A549 (cell line): ENCODE results near the gene SERPINB11.

Experiments used
- CTCF ChIP-seq: fragments of >200 bp; sonication (Bioruptor Twin); formaldehyde crosslinking; IDR thresholded peaks from 3 replicates; pipeline ENCODE4 v1.5.1; 2016
- PBX3 ChIP-seq: IDR thresholded peaks from 2 replicates; pipeline ENCODE4 v1.6.1; 2012
- PHF8 ChIP-seq: fragments of 200-600 bp; sonication (generic); IDR thresholded peaks from 2 replicates; pipeline ENCODE4 v1.6.1; 2016; ENCODE audit warnings: low read depth, mild to moderate bottlenecking, antibody characterized with exemption, moderate library complexity, borderline replicate concordance
- RCOR1 ChIP-seq: fragments of 150-350 bp; IDR thresholded peaks from 2 replicates; pipeline ENCODE4 v1.6.1; 2014; ENCODE audit warnings: antibody characterized with exemption, low read length, low read depth
- ZFP36 ChIP-seq: fragments of 450-650 bp; IDR thresholded peaks from 2 replicates; pipeline ENCODE4 v1.6.1; 2014; ENCODE audit warnings: borderline replicate concordance; ENCODE audit not compliant: partially characterized antibody

GRCh38 chr18:63689064-63689463 lies 13.7 kb upstream of the SERPINB11 start:
- TF ChIP-seq PHF8, result no peak
- TF ChIP-seq RCOR1, result no peak
- no peak for TF ChIP-seq CTCF
- TF ChIP-seq ZFP36, result no peak
- no peak for TF ChIP-seq PBX3
